Colonic mucosa (tissue), 4 donors: ENCODE results near the gene IKZF3. TPM values are rescaled to one million over a fixed set of nuclear protein-coding genes. Genes with fewer than 3 reads are reported as not detected.
"Not testable (repeated sequence)": the region's sequence is repeated elsewhere in the genome, so short reads cannot be mapped to it uniquely, and the experiment has no call there.

Experiments
- DNase-seq: peaks from one replicate; pipeline ENCODE4 v3.0.0-alpha.2; 2020
- H3K27ac ChIP-seq: fragments of 200-600 bp; one replicate; pipeline ENCODE4 v1.8.0; 2021
- H3K27me3 ChIP-seq: fragments of 200-600 bp; one replicate; pipeline ENCODE4 v1.8.0; 2021
- H3K36me3 ChIP-seq: fragments of 200-600 bp; one replicate; pipeline ENCODE4 v1.8.0; 2021
- H3K4me1 ChIP-seq: fragments of 200-600 bp; one replicate; pipeline ENCODE4 v1.8.0; 2021; ENCODE audit warnings: mild to moderate bottlenecking
- H3K4me3 ChIP-seq: fragments of 200-600 bp; one replicate; pipeline ENCODE4 v1.8.0; 2021
- H3K9ac ChIP-seq, 2 donors: one replicate each; pipeline ENCODE4 v1.7.0; 2013; ENCODE audit warnings: control low read depth in 2 of 2, low read depth in 2 of 2, low read length in 2 of 2
- H3K9me3 ChIP-seq: fragments of 200-600 bp; one replicate; pipeline ENCODE4 v1.8.0; 2021
- CTCF ChIP-seq: fragments of 200-600 bp; IDR thresholded peaks from one replicate; pipeline ENCODE4 v1.8.0; 2022; ENCODE audit warnings: antibody characterized with exemption, mild to moderate bottlenecking
- intact Hi-C: fragments of 100-400 bp; cut with DNase I; formaldehyde crosslinking; loops from one replicate; pipeline ENCODE4 v1.14.1; 2022
- total RNA-seq, 2 donors: library from RNA; stranded (reverse); fragmentation: NEBNext Ultra II Directional in 1 of 2; extraction: Animal tissue kit (Norgen Biotek cat#: 25700) in 1 of 2; gene quantifications; one replicate each; pipeline ENCODE4 v1.2.1, GENCODE V29; 2021
- donor health status: healthy.
- donor health status: DM: no; HTN: no; CAD: no.
- donor health status: DM: no; HTN: no; CAD: no.

IKZF3 gene
- total RNA-seq, 2 donors from 2014 or later = 1.8 to 2.0 TPM

GRCh38 chr17:39866013-39866730, 2.1 kb upstream of the IKZF3 start:
- H3K27ac ChIP-seq = no peak overlapping the region
- peaks cover 18% of the 10 kb centered on the region for H3K27me3 ChIP-seq
- no peak for TF ChIP-seq CTCF
- H3K9me3 ChIP-seq = no peaks in the 10 kb centered on the region
- DNase-seq = no peak
- no peak overlapping the region for H3K9ac ChIP-seq
- intact Hi-C loops = no loop called here
- H3K36me3 ChIP-seq = no peaks in the 10 kb centered on the region
- H3K4me3 ChIP-seq = no peak overlapping the region
- H3K4me1 ChIP-seq = no peaks in the 10 kb centered on the region

GRCh38 chr17:39863244-39863917, 731 bp downstream of the IKZF3 start:
- peak overlapping the region in 1 of 2 donors; percentile 61 for H3K9ac ChIP-seq
- intact Hi-C loops = no loop called here
- H3K4me1 ChIP-seq = no peaks in the 10 kb centered on the region
- H3K27me3 ChIP-seq = peaks cover 18% of the 10 kb centered on the region
- H3K9me3 ChIP-seq = no peaks in the 10 kb centered on the region
- H3K27ac ChIP-seq = peak overlapping the region; percentile 34
- H3K4me3 ChIP-seq = peak overlapping the region; percentile 14
- no peak for DNase-seq
- no peak for TF ChIP-seq CTCF
- H3K36me3 ChIP-seq = no peaks in the 10 kb centered on the region

- H3K27ac ChIP-seq = no peak overlapping the region
- H3K4me1 ChIP-seq = no peaks in the 10 kb centered on the region
- H3K27me3 ChIP-seq = peaks cover 18% of the 10 kb centered on the region
- no peaks in the 10 kb centered on the region for H3K9me3 ChIP-seq
- intact Hi-C loops = no loop called here
- no peak for TF ChIP-seq CTCF
- no peak for DNase-seq
- H3K4me3 ChIP-seq = no peak overlapping the region
- H3K9ac ChIP-seq = peak overlapping the region in 1 of 2 donors; percentile 30
- H3K36me3 ChIP-seq = no peaks in the 10 kb centered on the region
Observed at GRCh38 chr17:39861235-39861634, 2.9 kb downstream of the IKZF3 start.

GRCh38 chr17:39855911-39856649, 8.0 kb downstream of the IKZF3 start:
- DNase-seq, H3K36me3 ChIP-seq, H3K27ac ChIP-seq, H3K4me1 ChIP-seq, H3K27me3 ChIP-seq, H3K9ac ChIP-seq, H3K4me3 ChIP-seq, intact Hi-C loops, H3K9me3 ChIP-seq: not testable (repeated sequence)

GRCh38 chr17:39854909-39855308, 9.2 kb downstream of the IKZF3 start:
- no peak overlapping the region for H3K27ac ChIP-seq
- H3K9ac ChIP-seq = no peak overlapping the region
- H3K4me3 ChIP-seq = no peak overlapping the region
- H3K4me1 ChIP-seq = no peaks in the 10 kb centered on the region
- no peaks in the 10 kb centered on the region for H3K9me3 ChIP-seq
- intact Hi-C loops = no loop called here
- TF ChIP-seq CTCF = no peak
- no peak for DNase-seq
- no peaks in the 10 kb centered on the region for H3K36me3 ChIP-seq
- H3K27me3 ChIP-seq = no peaks in the 10 kb centered on the region
